ENCODE results near the gene PPP2R5C. TPM values are rescaled to one million over a fixed set of nuclear protein-coding genes. Genes with fewer than 3 reads are reported as not detected.

Gene PPP2R5C
- total RNA-seq, 2 donors from 2014 or later: 146 to 153 TPM

- peak overlapping the region; percentile 40 for H3K4me3 ChIP-seq
- no peaks in the 10 kb centered on the region for H3K36me3 ChIP-seq
- no peak for DNase-seq
- no peak for TF ChIP-seq CTCF (IDR thresholded peaks at IDR 0.05)
- H3K27me3 ChIP-seq: no peaks in the 10 kb centered on the region
- peaks cover 17% of the 10 kb centered on the region for H3K4me1 ChIP-seq
- peak overlapping the region; percentile 96 for H3K27ac ChIP-seq
- intact Hi-C loops (cut with DNase I): no loop called here
- H3K9ac ChIP-seq (ENCODE audit: low read depth in 2 of 2, low read length in 2 of 2): peak overlapping the region in 1 of 2 donors; percentile 98
- H3K9me3 ChIP-seq: no peaks in the 10 kb centered on the region
Observed at GRCh38 chr14:101808894-101809670, 47.6 kb downstream of the PPP2R5C start.

GRCh38 chr14:101809671-101810514 is 48.4 kb downstream of the PPP2R5C start:
- Histone ChIP-seq H3K27ac (peak overlapping the region; percentile 96), H3K4me3 (peak overlapping the region; percentile 40), H3K27me3 (no peaks in the 10 kb centered on the region), H3K9me3 (no peaks in the 10 kb centered on the region), H3K36me3 (no peaks in the 10 kb centered on the region), H3K4me1 (peaks cover 17% of the 10 kb centered on the region), H3K9ac (ENCODE audit: low read depth in 2 of 2, low read length in 2 of 2) (peak overlapping the region; percentile 80 to 98)
- no peak for TF ChIP-seq CTCF (IDR thresholded peaks at IDR 0.05)
- intact Hi-C loops (cut with DNase I): no loop called here
- peak; percentile 90 for DNase-seq

- Histone ChIP-seq H3K27me3 (no peaks in the 10 kb centered on the region), H3K27ac (peak overlapping the region; percentile 96), H3K9ac (ENCODE audit: low read depth in 2 of 2, low read length in 2 of 2) (peak overlapping the region; percentile 62 to 98), H3K9me3 (no peaks in the 10 kb centered on the region), H3K36me3 (no peaks in the 10 kb centered on the region), H3K4me3 (peak overlapping the region; percentile 40), H3K4me1 (peaks cover 17% of the 10 kb centered on the region)
- intact Hi-C loops (cut with DNase I): no loop called here
- no peak for DNase-seq
- TF ChIP-seq CTCF (IDR thresholded peaks at IDR 0.05): no peak
Observed at GRCh38 chr14:101810897-101811621, 49.5 kb downstream of the PPP2R5C start.

GRCh38 chr14:101812071-101812470 is 50.6 kb downstream of the PPP2R5C start:
- no peak overlapping the region for H3K4me3 ChIP-seq
- intact Hi-C loops (cut with DNase I): no loop called here
- no peak for DNase-seq
- H3K27ac ChIP-seq: peak overlapping the region; percentile 1
- peak overlapping the region in 1 of 2 donors; percentile 73 for H3K9ac ChIP-seq (ENCODE audit: low read depth in 2 of 2, low read length in 2 of 2)
- no peak for TF ChIP-seq CTCF (IDR thresholded peaks at IDR 0.05)
- no peaks in the 10 kb centered on the region for H3K36me3 ChIP-seq
- H3K27me3 ChIP-seq: no peaks in the 10 kb centered on the region
- H3K4me1 ChIP-seq: peaks cover 17% of the 10 kb centered on the region
- H3K9me3 ChIP-seq: no peaks in the 10 kb centered on the region

- TF ChIP-seq CTCF (IDR thresholded peaks at IDR 0.05): no peak
- Histone ChIP-seq H3K4me1 (peaks cover 17% of the 10 kb centered on the region), H3K9ac (ENCODE audit: low read depth in 2 of 2, low read length in 2 of 2) (peak overlapping the region in 1 of 2 donors; percentile 73), H3K4me3 (no peak overlapping the region), H3K27ac (peak overlapping the region; percentile 60), H3K36me3 (no peaks in the 10 kb centered on the region), H3K27me3 (no peaks in the 10 kb centered on the region), H3K9me3 (no peaks in the 10 kb centered on the region)
- DNase-seq: peak; percentile 40
- intact Hi-C loops (cut with DNase I): no loop called here
Observed at GRCh38 chr14:101813171-101813759, 51.8 kb downstream of the PPP2R5C start.

All from colonic mucosa (tissue), 4 donors.